ENCODE results near the gene EID3. TPM values are rescaled to one million over a fixed set of nuclear protein-coding genes. Genes with fewer than 3 reads are reported as not detected.

The EID3 gene
- total RNA-seq, 1 experiment from 2014 or later, result 3.2 TPM

DNA sequence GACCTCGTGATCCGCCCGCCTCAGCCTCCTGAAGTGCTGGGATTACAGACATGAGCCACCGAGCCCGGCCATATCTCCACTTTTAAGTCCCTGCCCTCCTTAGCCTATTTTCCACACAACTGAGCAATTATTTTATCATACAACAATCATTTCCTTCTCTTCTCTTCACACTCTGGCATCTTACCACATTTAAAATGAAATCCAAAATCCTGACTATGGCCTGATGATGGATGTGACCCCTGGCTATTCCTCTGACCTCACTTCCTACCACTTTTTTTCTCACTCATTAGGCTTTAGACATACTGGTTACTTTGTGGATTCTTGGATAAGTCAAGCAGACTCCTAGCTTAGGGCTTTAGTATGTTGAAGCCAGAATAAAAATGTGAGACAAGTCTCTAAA, 21.9 kb upstream of the EID3 start (continued):
- TF ChIP-seq, protein P1, sequence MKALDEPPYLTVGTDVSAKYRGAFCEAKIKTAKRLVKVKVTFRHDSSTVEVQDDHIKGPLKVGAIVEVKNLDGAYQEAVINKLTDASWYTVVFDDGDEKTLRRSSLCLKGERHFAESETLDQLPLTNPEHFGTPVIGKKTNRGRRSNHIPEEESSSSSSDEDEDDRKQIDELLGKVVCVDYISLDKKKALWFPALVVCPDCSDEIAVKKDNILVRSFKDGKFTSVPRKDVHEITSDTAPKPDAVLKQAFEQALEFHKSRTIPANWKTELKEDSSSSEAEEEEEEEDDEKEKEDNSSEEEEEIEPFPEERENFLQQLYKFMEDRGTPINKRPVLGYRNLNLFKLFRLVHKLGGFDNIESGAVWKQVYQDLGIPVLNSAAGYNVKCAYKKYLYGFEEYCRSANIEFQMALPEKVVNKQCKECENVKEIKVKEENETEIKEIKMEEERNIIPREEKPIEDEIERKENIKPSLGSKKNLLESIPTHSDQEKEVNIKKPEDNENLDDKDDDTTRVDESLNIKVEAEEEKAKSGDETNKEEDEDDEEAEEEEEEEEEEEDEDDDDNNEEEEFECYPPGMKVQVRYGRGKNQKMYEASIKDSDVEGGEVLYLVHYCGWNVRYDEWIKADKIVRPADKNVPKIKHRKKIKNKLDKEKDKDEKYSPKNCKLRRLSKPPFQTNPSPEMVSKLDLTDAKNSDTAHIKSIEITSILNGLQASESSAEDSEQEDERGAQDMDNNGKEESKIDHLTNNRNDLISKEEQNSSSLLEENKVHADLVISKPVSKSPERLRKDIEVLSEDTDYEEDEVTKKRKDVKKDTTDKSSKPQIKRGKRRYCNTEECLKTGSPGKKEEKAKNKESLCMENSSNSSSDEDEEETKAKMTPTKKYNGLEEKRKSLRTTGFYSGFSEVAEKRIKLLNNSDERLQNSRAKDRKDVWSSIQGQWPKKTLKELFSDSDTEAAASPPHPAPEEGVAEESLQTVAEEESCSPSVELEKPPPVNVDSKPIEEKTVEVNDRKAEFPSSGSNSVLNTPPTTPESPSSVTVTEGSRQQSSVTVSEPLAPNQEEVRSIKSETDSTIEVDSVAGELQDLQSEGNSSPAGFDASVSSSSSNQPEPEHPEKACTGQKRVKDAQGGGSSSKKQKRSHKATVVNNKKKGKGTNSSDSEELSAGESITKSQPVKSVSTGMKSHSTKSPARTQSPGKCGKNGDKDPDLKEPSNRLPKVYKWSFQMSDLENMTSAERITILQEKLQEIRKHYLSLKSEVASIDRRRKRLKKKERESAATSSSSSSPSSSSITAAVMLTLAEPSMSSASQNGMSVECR (CRISPR knock-in tag; IDR thresholded peaks at IDR 0.05; ENCODE audit: borderline replicate concordance), result no peak
- TF ChIP-seq, protein P2, sequence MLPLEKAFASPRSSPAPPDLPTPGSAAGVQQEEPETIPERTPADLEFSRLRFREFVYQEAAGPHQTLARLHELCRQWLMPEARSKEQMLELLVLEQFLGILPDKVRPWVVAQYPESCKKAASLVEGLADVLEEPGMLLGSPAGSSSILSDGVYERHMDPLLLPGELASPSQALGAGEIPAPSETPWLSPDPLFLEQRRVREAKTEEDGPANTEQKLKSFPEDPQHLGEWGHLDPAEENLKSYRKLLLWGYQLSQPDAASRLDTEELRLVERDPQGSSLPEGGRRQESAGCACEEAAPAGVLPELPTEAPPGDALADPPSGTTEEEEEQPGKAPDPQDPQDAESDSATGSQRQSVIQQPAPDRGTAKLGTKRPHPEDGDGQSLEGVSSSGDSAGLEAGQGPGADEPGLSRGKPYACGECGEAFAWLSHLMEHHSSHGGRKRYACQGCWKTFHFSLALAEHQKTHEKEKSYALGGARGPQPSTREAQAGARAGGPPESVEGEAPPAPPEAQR (CRISPR knock-in tag; IDR thresholded peaks at IDR 0.05), result no peak

DNA sequence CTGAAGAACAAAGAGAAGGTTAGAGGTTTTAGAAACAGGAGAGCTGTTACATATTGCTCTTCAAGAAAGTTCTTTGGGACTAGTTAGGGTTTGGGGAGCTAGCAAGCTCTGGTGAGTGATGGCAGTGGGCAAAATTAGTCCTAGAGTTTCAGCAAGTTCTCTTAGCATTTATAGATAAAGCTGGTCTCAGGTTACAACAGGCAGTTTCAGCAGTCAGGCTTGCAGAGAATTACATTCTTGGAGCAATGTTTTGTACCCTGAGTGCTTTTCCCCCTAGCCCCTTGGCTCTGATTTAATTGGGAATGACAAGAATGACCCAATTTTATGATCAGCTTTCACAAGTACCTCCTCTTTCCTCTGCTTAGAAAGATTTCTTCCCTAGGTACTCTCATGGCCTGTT, 21.4 kb upstream of the EID3 start:
- TF ChIP-seq KAT7 (CRISPR knock-in tag; IDR thresholded peaks at IDR 0.05; ENCODE audit: borderline replicate concordance), result no peak
- TF ChIP-seq, protein P3, sequence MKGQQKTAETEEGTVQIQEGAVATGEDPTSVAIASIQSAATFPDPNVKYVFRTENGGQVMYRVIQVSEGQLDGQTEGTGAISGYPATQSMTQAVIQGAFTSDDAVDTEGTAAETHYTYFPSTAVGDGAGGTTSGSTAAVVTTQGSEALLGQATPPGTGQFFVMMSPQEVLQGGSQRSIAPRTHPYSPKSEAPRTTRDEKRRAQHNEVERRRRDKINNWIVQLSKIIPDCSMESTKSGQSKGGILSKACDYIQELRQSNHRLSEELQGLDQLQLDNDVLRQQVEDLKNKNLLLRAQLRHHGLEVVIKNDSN (CRISPR knock-in tag; IDR thresholded peaks at IDR 0.05), result no peak
- TF ChIP-seq, protein P4, sequence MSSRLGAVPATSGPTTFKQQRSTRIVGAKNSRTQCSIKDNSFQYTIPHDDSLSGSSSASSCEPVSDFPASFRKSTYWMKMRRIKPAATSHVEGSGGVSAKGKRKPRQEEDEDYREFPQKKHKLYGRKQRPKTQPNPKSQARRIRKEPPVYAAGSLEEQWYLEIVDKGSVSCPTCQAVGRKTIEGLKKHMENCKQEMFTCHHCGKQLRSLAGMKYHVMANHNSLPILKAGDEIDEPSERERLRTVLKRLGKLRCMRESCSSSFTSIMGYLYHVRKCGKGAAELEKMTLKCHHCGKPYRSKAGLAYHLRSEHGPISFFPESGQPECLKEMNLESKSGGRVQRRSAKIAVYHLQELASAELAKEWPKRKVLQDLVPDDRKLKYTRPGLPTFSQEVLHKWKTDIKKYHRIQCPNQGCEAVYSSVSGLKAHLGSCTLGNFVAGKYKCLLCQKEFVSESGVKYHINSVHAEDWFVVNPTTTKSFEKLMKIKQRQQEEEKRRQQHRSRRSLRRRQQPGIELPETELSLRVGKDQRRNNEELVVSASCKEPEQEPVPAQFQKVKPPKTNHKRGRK (CRISPR knock-in tag; IDR thresholded peaks at IDR 0.05; ENCODE audit: borderline replicate concordance), result no peak
- TF ChIP-seq ZNF396 (CRISPR knock-in tag; IDR thresholded peaks at IDR 0.05; ENCODE audit: borderline replicate concordance), result no peak
- TF ChIP-seq, protein P5, sequence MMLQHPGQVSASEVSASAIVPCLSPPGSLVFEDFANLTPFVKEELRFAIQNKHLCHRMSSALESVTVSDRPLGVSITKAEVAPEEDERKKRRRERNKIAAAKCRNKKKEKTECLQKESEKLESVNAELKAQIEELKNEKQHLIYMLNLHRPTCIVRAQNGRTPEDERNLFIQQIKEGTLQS (CRISPR knock-in tag; conservative IDR thresholded peaks at IDR 0.05), result no peak
- TF ChIP-seq, protein P6, sequence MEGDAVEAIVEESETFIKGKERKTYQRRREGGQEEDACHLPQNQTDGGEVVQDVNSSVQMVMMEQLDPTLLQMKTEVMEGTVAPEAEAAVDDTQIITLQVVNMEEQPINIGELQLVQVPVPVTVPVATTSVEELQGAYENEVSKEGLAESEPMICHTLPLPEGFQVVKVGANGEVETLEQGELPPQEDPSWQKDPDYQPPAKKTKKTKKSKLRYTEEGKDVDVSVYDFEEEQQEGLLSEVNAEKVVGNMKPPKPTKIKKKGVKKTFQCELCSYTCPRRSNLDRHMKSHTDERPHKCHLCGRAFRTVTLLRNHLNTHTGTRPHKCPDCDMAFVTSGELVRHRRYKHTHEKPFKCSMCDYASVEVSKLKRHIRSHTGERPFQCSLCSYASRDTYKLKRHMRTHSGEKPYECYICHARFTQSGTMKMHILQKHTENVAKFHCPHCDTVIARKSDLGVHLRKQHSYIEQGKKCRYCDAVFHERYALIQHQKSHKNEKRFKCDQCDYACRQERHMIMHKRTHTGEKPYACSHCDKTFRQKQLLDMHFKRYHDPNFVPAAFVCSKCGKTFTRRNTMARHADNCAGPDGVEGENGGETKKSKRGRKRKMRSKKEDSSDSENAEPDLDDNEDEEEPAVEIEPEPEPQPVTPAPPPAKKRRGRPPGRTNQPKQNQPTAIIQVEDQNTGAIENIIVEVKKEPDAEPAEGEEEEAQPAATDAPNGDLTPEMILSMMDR (IDR thresholded peaks at IDR 0.05), result no peak
- no peak for TF ChIP-seq SOX15 (CRISPR knock-in tag; IDR thresholded peaks at IDR 0.05)
- no peak for TF ChIP-seq NR1H2 (CRISPR knock-in tag; IDR thresholded peaks at IDR 0.05)
- TF ChIP-seq, protein P7, sequence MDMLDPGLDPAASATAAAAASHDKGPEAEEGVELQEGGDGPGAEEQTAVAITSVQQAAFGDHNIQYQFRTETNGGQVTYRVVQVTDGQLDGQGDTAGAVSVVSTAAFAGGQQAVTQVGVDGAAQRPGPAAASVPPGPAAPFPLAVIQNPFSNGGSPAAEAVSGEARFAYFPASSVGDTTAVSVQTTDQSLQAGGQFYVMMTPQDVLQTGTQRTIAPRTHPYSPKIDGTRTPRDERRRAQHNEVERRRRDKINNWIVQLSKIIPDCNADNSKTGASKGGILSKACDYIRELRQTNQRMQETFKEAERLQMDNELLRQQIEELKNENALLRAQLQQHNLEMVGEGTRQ (CRISPR knock-in tag; IDR thresholded peaks at IDR 0.05), result no peak
- no peak for TF ChIP-seq RORB (CRISPR knock-in tag; IDR thresholded peaks at IDR 0.05)
- TF ChIP-seq MYBL2 (CRISPR knock-in tag; IDR thresholded peaks at IDR 0.05), result no peak
- Mint-ChIP-seq H3K36me3 (no peaks in the 10 kb centered on the region), H3K27ac (no peak overlapping the region), H3K4me3 (no peak overlapping the region), H3K4me1 (peaks cover 17% of the 10 kb centered on the region), H3K9me3 (peaks cover 7% of the 10 kb centered on the region; the same call in 1 of the 2 replicates), H3K27me3 (ENCODE audit: low read depth) (no peaks in the 10 kb centered on the region; the same call in 1 of the 2 replicates)
- DNase-seq (ENCODE audit: low spot score) (no peak), ATAC-seq (no peak)
- ChIA-PET CTCF (no interaction called here), POLR2A (no interaction called here)

Data from WTC11 (cell line).